HG03060 (cell line): ENCODE results near the gene WRAP73.
A peak's percentile ranks its signal among the peaks of the same experiment; 100 is the strongest.

Source experiments
- ATAC-seq: cut with Tn5 transposase; IDR thresholded peaks from one replicate; pipeline ENCODE4 v1.9.1; 2021; ENCODE audit warnings: low read depth, moderate number of reproducible peaks; ENCODE audit not compliant: unreplicated experiment

Gene WRAP73

GRCh38 chr1:3681898-3682806 is 32.2 kb upstream of the WRAP73 start:
- ATAC-seq: no peak

GRCh38 chr1:3681231-3681897 is 31.5 kb upstream of the WRAP73 start:
- no peak for ATAC-seq

- no peak for ATAC-seq
Measured at GRCh38 chr1:3680488-3681230, 30.8 kb upstream of the WRAP73 start.

- no peak for ATAC-seq
Measured at GRCh38 chr1:3679799-3680453, 30.0 kb upstream of the WRAP73 start.

GRCh38 chr1:3679098-3679555 is 29.2 kb upstream of the WRAP73 start:
- ATAC-seq: no peak

GRCh38 chr1:3678361-3679097 is 28.6 kb upstream of the WRAP73 start:
- no peak for ATAC-seq

- ATAC-seq: no peak
Measured at GRCh38 chr1:3677484-3677883, 27.6 kb upstream of the WRAP73 start.

- ATAC-seq: peak; percentile 45
Measured at GRCh38 chr1:3676581-3677470, 26.9 kb upstream of the WRAP73 start.

- ATAC-seq: no peak
Measured at GRCh38 chr1:3675436-3675835, 25.5 kb upstream of the WRAP73 start.

GRCh38 chr1:3674100-3675094 is 24.5 kb upstream of the WRAP73 start:
- no peak for ATAC-seq

GRCh38 chr1:3673381-3674099 is 23.6 kb upstream of the WRAP73 start:
- no peak for ATAC-seq

GRCh38 chr1:3672971-3673361 is 23.1 kb upstream of the WRAP73 start:
- ATAC-seq: no peak

GRCh38 chr1:3672231-3672970 is 22.5 kb upstream of the WRAP73 start:
- no peak for ATAC-seq

GRCh38 chr1:3671371-3672180 is 21.7 kb upstream of the WRAP73 start:
- no peak for ATAC-seq

GRCh38 chr1:3670823-3671265 is 20.9 kb upstream of the WRAP73 start:
- ATAC-seq: no peak
